ENCODE data around the gene TRIM65.
"Not testable (repeated sequence)": the region's sequence is repeated elsewhere in the genome, so short reads cannot be mapped to it uniquely, and the experiment has no call there.

TRIM65 gene

DNA sequence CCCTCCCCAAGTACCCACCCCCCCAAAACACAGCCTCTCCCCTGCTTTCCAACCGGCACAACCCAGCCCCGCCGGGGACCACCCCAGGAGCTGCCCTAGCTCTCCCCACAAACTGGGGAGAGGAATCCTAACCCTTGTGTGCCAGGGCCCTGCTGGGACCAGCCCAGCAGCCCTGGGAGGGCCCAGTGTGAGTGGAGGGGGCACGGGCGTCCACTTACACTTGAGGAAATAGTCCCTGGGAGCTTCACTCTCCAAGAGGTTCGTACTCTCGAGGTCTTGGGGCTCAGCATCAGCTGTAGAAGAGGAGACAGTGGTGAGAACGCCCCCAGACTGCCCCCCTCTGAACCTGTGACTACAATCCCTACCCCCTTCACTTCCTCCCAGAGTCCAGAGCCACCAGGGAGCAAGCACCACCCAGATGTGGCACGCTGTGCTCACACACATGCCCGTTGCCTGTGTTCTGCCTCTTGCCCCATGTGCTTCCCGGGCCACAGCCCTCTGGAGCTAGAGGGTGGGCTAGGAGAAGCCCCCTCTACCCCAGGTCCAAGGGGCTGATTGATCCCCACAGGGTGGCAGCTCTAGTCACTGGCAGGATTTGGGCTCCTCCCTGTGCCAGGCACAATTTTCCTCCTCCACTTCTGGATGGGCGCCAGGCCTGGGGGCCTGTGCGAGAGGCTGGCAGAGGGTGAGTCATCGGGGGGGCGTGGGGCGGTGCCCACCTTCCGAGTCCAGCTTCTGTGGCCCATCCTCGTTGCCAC lies 21.4 kb downstream of the TRIM65 start:
- DNase-seq (ENCODE audit: low read depth in 2 of 2) = no peak

DNA sequence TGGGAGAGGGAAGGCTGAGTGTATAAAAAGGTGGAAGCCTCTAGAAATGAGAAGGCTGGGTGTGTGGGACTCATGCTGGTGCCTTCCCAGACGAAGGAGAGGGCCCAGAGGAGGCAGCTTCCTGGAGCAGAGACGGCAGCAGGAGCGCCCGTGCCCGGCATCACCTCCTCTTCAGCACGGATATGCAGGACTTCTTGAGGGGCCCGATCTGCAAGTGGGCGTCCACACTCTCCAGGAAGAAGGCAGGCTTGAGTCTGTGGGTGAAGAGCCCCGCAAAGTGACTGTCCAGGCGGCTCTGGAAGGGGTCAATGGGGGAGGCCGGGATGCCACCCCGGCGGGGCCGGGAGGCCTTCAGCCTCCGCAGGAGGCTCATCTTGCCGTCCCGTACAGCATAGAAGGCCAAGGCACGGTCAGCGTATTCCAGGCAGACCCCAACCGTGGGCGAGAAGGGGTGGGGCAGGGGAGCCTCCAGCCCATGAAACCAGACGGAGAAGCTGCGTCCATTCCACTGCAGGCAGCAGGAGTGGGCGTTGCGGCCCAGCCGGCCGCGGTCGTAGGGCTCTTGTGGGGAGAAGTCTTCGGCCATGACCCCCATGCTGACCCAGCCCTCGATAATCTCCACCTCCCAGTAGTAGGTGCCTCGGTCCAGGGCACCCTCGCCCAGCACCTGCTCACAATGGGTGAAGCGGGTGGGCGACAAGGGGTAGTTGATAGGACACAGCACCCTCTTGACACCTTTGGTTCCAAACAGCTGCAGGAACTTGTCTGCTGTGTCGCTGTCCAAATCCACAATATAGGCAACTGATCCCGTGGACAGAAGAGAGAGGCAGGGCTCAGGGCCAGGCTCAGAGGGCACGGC lies 22.2 kb downstream of the TRIM65 start:
- DNase-seq (ENCODE audit: low read depth in 2 of 2) = no peak

- DNase-seq (ENCODE audit: low read depth in 2 of 2) = no peak
Measured at GRCh38 chr17:75873587-75874322, 23.0 kb downstream of the TRIM65 start.

- no peak for DNase-seq (ENCODE audit: low read depth in 2 of 2)
Measured at GRCh38 chr17:75872434-75873351, 24.1 kb downstream of the TRIM65 start.

DNA sequence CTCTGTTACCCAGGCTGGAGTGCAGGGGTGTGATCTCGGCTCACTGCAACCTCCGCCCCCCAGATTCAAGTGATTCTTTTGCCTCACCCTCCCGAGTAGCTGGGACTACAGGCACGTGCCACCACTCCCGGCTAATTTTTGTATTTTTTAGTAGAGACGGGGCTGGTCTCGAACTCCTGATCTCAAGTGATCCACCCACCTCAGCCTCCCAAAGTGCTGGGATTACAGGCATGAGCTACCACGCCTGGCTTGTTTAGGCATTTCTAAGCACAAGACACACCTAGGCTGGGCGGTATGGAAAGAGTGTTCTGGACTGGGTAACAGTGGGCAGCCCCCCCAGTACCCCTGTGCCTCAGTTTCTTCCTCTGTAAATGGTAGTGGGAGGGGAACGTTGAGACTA lies 26.5 kb downstream of the TRIM65 start:
- not testable (repeated sequence) for DNase-seq (ENCODE audit: low read depth in 2 of 2)

DNA sequence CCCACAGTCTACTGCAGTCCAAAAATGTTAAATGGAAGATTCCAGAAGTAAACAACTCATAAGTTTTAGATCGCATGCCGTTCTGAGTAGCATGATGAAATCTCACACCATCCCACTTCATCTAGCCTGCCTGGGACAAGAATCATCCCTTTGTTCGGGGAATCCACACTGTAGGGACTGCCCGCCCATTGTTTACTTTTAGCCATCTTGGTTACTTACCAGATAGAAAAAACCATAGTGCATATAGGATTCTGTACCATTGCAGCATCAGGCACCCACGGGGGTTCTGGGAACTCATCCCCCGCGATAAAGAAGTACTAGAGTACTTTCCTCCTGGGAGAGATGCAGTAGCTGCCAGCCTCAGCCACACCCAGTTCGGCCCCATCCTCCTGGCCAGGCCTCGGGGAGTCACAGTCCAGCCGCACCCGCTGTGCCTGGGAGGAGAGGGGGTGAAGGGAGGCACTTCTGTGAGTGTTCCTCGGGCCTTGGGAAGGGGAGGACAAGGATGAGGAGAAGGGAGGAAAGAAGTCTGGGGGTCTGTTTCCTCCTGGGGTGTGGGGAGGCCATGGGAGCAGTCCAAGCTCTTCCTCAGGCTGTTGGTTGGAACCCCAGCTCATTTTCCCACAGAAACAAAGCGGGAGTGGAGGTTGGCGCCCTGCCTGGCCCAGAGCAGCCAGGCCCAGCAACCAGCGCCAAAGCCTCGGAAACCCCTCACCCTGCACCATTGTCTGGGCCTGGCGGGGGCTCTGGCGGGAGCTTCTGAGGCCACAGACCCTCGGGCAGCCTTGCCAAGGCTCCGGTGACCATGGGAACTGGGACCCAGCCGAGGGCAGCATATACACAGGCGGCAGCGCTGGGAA lies 27.2 kb downstream of the TRIM65 start:
- no peak for DNase-seq (ENCODE audit: low read depth in 2 of 2)

GRCh38 chr17:75868730-75869281 lies 27.9 kb downstream of the TRIM65 start:
- not testable (repeated sequence) for DNase-seq (ENCODE audit: low read depth in 2 of 2)

DNA sequence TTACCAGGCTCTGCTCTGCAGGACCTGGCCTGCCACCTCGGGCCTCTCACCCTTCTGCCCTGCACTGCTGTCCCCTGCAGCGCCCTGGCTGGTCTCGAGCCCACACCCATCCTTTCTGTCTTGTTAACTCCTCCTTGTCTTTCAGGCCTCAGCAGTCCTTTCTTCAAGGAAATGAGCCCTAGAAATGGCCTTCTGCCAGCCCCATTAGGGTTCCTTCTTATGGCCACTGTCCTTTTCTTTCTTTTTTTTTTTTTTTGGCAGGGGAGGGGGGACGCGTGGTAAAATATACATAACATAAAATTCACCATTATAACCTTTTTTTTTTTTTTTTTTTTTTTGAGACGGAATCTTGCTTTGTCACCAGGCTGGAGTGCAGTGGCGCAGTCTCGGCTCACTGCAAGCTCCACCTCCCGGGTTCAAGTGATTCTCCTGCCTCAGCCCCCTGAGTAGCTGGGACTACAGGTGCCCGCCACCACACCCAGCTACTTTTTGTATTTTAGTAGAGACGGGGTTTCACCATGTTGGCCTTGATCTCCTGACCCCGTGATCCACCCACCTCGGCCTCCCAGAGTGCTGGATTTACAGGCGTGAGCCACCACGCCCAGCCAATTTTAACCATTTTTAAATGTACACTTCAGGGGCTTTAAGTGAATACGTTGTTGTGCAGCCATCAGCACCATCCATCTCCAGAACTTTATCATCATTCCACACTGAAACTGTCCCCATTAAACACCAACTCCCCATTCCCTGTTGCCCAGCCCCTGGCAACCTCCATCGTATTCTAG lies 31.2 kb downstream of the TRIM65 start:
- DNase-seq (ENCODE audit: low read depth in 2 of 2) = not testable (repeated sequence)

- DNase-seq (ENCODE audit: low read depth in 2 of 2) = not testable (repeated sequence)
Measured at GRCh38 chr17:75864887-75865286, 31.9 kb downstream of the TRIM65 start.

GRCh38 chr17:75864448-75864871 lies 32.3 kb downstream of the TRIM65 start:
- no peak for DNase-seq (ENCODE audit: low read depth in 2 of 2)

- DNase-seq (ENCODE audit: low read depth in 2 of 2) = no peak
Measured at GRCh38 chr17:75861927-75862317, 34.8 kb downstream of the TRIM65 start.

- DNase-seq (ENCODE audit: low read depth in 2 of 2) = not testable (repeated sequence)
Measured at GRCh38 chr17:75859358-75859757, 37.4 kb downstream of the TRIM65 start.

DNA sequence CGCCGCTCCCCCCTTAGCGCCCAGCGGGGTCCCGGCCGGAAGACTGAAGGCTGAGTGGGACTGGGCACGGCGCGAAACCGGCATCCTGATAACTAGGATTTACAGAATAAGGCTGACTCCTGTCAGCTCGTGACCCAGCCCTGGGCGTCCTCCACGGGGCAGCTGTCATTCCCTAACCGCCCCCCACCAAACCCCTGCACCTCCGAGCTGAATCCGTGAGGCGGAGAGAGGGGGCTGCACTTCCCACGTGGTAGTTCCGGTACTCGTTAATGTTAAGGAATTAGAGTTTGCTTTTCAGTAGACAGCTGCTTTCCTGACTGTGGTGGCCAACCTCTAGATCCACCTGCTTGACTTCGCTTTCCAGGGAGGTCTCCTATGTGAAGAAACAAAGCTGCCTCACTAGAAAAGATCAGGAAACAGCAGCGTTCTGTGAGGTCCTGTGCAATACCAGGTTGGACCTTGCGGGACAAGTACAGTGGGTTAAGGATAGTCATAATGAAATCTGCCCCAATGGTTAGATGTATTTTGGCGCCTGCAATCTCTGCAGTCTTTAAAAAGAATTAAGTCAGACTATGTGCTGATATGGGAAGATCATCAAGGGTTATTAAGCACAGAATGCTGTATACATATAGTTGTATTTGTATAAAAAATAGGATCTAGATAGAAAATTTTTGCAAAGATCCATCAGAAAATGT lies 40.5 kb downstream of the TRIM65 start:
- no peak for DNase-seq (ENCODE audit: low read depth in 2 of 2)

GRCh38 chr17:75855310-75856061 lies 41.3 kb downstream of the TRIM65 start, which contains the start of gene WBP2:
WBP2 (minus strand) TSS chr17:75855335; CDS start chr17:75855297, 38 bp downstream.
- DNase-seq (ENCODE audit: low read depth in 2 of 2) = peak; percentile 95 to 96

- DNase-seq (ENCODE audit: low read depth in 2 of 2) = no peak
Measured at GRCh38 chr17:75854881-75855309, 41.9 kb downstream of the TRIM65 start.

DNA sequence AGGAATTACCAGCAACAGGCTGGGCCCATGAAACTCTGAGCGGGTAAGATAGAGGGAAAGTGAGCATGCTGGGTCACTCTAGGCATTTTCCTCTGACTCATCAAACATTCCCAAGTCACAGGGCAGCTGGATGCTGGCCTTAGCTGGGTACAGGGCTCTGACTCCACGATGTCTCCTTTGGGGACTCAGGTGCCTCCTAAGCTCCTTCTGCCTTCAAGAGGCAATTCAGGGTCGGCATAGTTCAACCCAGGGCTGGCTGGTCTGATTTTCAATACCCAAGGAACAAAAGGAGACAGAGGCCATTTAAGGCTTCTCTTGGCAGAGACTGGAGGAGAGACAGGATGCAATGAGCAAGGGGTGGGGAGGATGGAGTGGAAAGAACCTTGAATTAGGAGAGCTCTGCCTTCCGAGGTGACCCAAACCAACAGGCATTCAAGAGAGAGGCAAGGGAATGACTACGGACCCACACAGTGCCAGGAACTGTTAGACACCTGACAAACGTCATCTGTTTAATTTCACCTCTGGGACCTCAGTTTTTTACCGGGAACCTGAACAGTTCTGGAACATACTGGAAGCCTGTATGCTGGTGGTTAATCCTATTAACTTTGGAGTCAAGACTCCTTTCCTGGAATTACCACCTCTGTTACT lies 42.5 kb downstream of the TRIM65 start:
- no peak for DNase-seq (ENCODE audit: low read depth in 2 of 2)

GRCh38 chr17:75853433-75853832 lies 43.3 kb downstream of the TRIM65 start:
- no peak for DNase-seq (ENCODE audit: low read depth in 2 of 2)

Measured in stimulated activated CD8-positive, alpha-beta memory T cell treated with anti-CD3 and anti-CD28 coated beads, Interleukin-15, amount 100 ng/mL, for 48 hours (primary cell).